ENCODE measurements around the gene GEMIN5. TPM values are rescaled to one million over a fixed set of nuclear protein-coding genes. Genes with fewer than 3 reads are reported as not detected.

Gene GEMIN5
- total and polyA plus RNA-seq, 2 of the 13 experiments (the other 11 are each of a cell fraction or from before 2014, with no cell fraction given): 6.6 to 28.6 TPM

GRCh38 chr5:154892369-154892771, 45.6 kb downstream of the GEMIN5 start (continued):
- TF ChIP-seq RBFOX2 (IDR thresholded peaks at IDR 0.05; ENCODE audit: low read depth, low read length): no peak

- 96% methylated on average over 2 of the region's 2 CpGs for WGBS (ENCODE audit: low lambda C conversion rate)
- peaks cover 10 to 34% of the 10 kb centered on the region in 2 experiments for H3K36me3 ChIP-seq (replicated peaks in 1 of 2; ENCODE audit: control insufficient read depth in 1 of 2, insufficient read depth in 2 of 2, low read length in 2 of 2)
- no peak overlapping the region for H2AFZ ChIP-seq (ENCODE audit: low read length)
- H3K4me3 ChIP-seq (replicated peaks in 1 of 3; ENCODE audit: insufficient read depth in 1 of 3, low read depth in 2 of 3, low read length in 3 of 3): no peak overlapping the region
- no peak for TF ChIP-seq ZNF660 (CRISPR knock-in tag; IDR thresholded peaks at IDR 0.05; ENCODE audit: borderline replicate concordance, low read depth)
- TF ChIP-seq PBX2 (CRISPR knock-in tag; IDR thresholded peaks at IDR 0.05): no peak
- peaks cover 18% of the 10 kb centered on the region; the same call in 1 of the 2 replicates for H3K9me3 ChIP-seq (ENCODE audit: low read length)
- DNase-seq (ENCODE audit: low spot score): no peak
- CTCF ChIA-PET (ENCODE audit: low intra/inter-chr PET ratio, low total read pairs): no interaction called here
- H3K79me2 ChIP-seq (ENCODE audit: insufficient read depth, low read length): no peaks in the 10 kb centered on the region
- H4K20me1 ChIP-seq (ENCODE audit: insufficient read depth, low read length): no peaks in the 10 kb centered on the region
- no peak overlapping the region for H3K4me2 ChIP-seq (ENCODE audit: low read depth, low read length)
- BruUV-seq (replicated peaks): no TSS peak
- POLR2A ChIA-PET: no interaction called here
- no peak overlapping the region for H3K27ac ChIP-seq (ENCODE audit: extremely low read length, insufficient read depth, low read length)
- intact Hi-C loops (cut with micrococcal nuclease; ENCODE audit: unreplicated experiment): no loop called here
- in situ Hi-C loops (cut with HindIII; ENCODE audit: extremely low pct_ligation_motif_present, low pct_unique_long_range_greater_than_20kb): no loop called here
- no peaks in the 10 kb centered on the region for H3K4me1 ChIP-seq (ENCODE audit: insufficient read depth, low read length)
- H3K27me3 ChIP-seq (ENCODE audit: control insufficient read depth in 1 of 2, insufficient read depth in 2 of 2, low read length in 2 of 2): no peaks in the 10 kb centered on the region
- no peak for ATAC-seq
- no peak overlapping the region for H3K9ac ChIP-seq (ENCODE audit: insufficient read depth, low read depth, low read length)
- FAIRE-seq: no peak
Observed at GRCh38 chr5:154885439-154885838, 52.6 kb downstream of the GEMIN5 start.

GRCh38 chr5:154884424-154884823, 53.6 kb downstream of the GEMIN5 start:
- FAIRE-seq: no peak
- ChIA-PET POLR2A (no interaction called here), CTCF (ENCODE audit: low intra/inter-chr PET ratio, low total read pairs) (no interaction called here)
- Histone ChIP-seq H3K9ac (ENCODE audit: insufficient read depth, low read depth, low read length) (no peak overlapping the region), H3K4me3 (replicated peaks in 1 of 3; ENCODE audit: insufficient read depth in 1 of 3, low read depth in 2 of 3, low read length in 3 of 3) (no peak overlapping the region), H3K27me3 (ENCODE audit: control insufficient read depth in 1 of 2, insufficient read depth in 2 of 2, low read length in 2 of 2) (no peaks in the 10 kb centered on the region), H3K4me1 (ENCODE audit: insufficient read depth, low read length) (no peaks in the 10 kb centered on the region), H3K9me3 (ENCODE audit: low read length) (peaks cover 18% of the 10 kb centered on the region; the same call in 1 of the 2 replicates), H2AFZ (ENCODE audit: low read length) (no peak overlapping the region), H3K27ac (ENCODE audit: extremely low read length, insufficient read depth, low read length) (no peak overlapping the region), H3K36me3 (replicated peaks in 1 of 2; ENCODE audit: control insufficient read depth in 1 of 2, insufficient read depth in 2 of 2, low read length in 2 of 2) (peaks cover 7 to 29% of the 10 kb centered on the region in 2 experiments), H4K20me1 (ENCODE audit: insufficient read depth, low read length) (no peaks in the 10 kb centered on the region), H3K79me2 (ENCODE audit: insufficient read depth, low read length) (no peaks in the 10 kb centered on the region), H3K4me2 (ENCODE audit: low read depth, low read length) (no peak overlapping the region)
- no peak for DNase-seq (ENCODE audit: low spot score)
- BruUV-seq (replicated peaks): no TSS peak
- ATAC-seq: no peak
- TF ChIP-seq ZNF383 (CRISPR knock-in tag; IDR thresholded peaks at IDR 0.05; ENCODE audit: borderline replicate concordance): no peak
- no peak for TF ChIP-seq MEIS1 (CRISPR knock-in tag; IDR thresholded peaks at IDR 0.05; ENCODE audit: borderline replicate concordance)
- no peak for TF ChIP-seq ZNF674 (CRISPR knock-in tag; IDR thresholded peaks at IDR 0.05; ENCODE audit: low read depth)
- no peak for TF ChIP-seq BHLHE40 (IDR thresholded peaks at IDR 0.05; ENCODE audit: low read length)
- no peak for TF ChIP-seq ZNF234 (CRISPR knock-in tag; conservative IDR thresholded peaks at IDR 0.05)
- in situ Hi-C loops (cut with HindIII; ENCODE audit: extremely low pct_ligation_motif_present, low pct_unique_long_range_greater_than_20kb) (no loop called here), intact Hi-C loops (cut with micrococcal nuclease; ENCODE audit: unreplicated experiment) (no loop called here)
- 96% methylated on average over 3 of the region's 8 CpGs for WGBS (ENCODE audit: low lambda C conversion rate)

Measured in HepG2 (cell line).